Suppressor macrophage (primary cell): ENCODE results near the gene ATP6V0E2.

Experiments used
- DNase-seq, 4 experiments: peaks; one replicate each; pipeline ENCODE4 v3.0.0-alpha.2; 2020 to 2022

ATP6V0E2 gene

GRCh38 chr7:149838992-149839408 is 34.8 kb upstream of the ATP6V0E2 start:
- no peak for DNase-seq

DNA sequence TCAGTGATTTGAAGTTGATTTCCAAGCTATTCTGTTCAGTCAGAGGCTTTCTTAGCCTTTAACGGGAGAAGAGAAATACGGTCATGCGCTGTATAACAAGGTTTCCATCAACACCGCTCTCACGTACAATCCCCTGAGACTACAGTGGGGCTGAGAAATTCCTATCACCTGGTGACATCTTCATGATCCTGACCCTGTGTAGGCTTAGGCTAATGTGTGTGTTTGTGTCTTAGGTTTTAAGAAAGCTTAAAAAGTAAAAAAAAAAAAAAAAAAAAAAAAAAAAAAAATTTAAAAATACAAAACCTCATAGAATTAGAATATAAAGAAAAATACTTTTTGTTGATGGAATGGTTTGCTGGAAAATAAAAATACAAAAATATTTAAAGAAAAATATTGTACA is 33.8 kb upstream of the ATP6V0E2 start:
- DNase-seq: no peak

DNA sequence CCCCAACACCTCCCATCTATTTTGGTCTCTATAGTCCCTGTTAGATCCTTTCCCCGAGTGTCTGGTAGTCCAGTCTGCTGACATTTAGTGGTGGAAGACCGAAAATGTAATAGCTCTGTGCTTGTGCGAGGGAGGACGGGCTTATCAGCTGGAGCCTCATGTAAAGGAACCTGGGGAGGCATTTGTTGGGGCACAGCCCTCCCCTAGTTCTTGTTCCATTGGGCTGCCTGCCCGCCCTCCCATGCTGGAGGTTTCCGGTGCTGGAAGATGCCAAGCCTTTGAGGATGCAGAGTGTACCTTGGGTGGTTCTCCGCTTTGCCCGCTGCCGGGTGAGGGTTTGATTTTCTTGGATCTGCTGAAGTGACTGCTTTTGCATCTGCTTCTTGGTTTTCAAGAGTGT is 30.2 kb upstream of the ATP6V0E2 start:
- DNase-seq: no peak

DNA sequence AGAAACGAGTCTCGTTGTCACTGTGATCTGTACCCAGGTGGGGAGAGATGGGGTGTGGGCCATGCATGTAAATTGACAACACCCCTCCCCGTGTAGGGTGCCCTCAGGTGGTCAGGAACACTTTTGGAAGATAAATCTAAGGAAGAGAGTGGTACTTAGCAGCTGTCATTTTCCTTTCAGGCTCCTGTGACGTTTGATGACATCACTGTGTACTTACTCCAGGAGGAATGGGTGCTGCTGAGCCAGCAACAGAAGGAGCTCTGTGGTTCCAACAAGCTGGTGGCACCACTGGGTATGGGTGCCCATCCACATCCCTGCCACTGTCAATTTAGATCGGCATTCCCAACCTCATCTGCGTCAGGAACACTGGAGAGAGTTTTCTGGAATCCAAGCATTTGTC is 29.3 kb upstream of the ATP6V0E2 start:
- DNase-seq: no peak

GRCh38 chr7:149845257-149845980 is 28.4 kb upstream of the ATP6V0E2 start:
- peak in 1 of 4 experiments; percentile 19 for DNase-seq

GRCh38 chr7:149846021-149846420 is 27.7 kb upstream of the ATP6V0E2 start:
- no peak for DNase-seq

DNA sequence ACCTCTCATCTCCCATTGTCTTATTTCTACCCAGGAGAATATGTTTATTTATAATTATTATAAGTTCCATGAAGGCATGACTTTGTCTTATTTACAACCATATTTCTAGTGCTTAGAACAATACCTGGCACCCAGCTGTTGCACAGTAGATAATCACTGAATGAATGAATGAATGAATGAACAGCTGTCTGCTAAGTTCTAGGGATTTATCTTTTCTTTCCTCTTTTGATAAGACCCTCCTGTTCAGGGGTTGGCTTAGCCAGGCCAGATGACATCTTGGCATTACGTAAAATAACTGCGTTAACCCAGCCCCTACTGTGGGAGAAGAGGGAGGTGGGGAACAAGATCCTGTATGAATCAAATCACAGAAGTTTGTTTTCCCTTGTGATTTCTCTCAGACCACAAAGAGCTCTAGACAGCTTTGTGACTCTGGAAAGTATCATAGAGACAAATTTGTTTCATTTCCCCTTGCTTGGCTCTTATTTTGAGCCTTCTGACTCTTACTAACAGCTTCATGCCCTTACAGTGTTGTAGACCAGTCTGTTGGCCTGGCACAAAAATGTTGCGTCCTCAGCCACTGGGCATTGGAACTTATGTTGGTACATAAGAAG is 27.2 kb upstream of the ATP6V0E2 start:
- DNase-seq: peak in 2 of 4 experiments; percentile 31 to 34

- no peak for DNase-seq
These were observed 24.6 kb upstream of the ATP6V0E2 start for GRCh38 chr7:149849174-149849573.

- DNase-seq: no peak
These were observed 23.7 kb upstream of the ATP6V0E2 start for GRCh38 chr7:149850007-149850594.

- no peak for DNase-seq
These were observed 23.1 kb upstream of the ATP6V0E2 start for GRCh38 chr7:149850716-149851115.

DNA sequence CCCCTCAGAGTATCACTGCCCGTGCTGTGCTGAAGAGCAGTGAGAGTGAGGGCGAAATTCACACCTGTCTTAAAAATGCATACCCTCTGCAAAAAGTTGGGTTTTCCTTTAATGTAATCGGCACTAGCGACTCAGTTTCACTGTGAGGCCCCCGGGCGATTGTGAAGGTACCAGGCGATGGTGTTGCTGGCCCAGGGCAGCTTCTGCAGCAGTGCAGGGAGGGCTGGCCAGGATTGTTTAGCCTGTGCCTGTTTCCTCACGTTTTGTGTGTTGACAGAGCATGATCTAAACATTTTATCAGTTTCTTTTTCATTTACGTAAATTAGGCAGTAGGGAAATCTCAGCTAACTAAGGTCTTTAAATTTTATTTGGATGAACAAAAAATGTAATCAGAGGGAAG is 22.3 kb upstream of the ATP6V0E2 start:
- DNase-seq: no peak

DNA sequence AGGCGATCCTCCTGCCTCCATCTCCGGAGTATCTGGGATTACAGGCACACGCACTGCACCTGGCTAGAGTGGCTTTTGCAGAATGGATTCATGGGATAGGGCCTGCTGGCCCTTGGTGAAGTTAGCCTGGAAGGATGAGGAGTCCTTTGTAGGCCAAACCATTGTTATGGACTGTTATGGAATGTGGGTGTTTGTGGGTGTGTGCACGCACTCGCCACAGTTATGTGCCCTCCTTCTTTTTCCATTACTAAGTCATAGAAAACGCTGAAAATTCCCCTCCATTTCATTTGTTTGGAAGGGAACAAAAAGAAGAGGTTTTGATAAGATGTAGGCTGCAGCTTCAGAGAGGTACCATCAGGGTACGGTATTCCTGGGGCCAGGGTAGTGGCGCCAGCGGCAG is 20.6 kb upstream of the ATP6V0E2 start:
- no peak for DNase-seq

DNA sequence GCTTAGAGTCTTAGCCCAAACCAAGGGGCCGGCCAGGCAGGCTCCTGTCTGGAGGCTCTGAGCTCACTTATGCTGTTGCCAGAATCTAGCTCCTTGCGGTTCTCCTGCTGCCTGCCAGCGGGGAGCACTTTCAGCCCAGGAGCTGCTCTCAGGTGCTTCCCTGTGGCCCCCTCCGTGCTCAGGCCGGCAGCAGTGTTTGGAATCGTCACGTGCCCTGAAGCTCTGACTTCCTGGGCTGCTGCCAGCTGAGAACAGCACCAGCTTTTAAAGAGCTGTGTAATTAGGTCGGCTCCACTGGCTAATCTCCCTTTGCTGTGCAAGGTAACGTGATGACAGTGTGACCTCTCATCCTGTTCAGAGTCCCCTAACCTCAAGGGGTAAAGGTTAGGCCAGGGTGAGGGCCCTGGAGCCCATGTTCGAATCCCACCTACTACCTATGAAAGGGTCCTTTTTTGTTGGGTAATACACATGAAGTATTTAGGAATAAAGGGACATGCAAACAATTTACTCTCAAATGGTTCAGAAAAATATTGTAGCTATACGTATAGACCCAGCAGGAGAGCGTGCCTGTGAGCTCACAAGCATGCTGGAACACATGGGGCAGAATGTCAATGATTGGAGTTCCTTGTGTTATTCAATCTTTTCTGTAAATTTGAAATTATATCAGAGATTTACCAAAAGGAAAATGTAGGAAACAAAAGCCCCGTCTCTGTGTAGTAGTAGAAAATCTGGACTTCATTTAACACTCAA is 19.0 kb upstream of the ATP6V0E2 start:
- no peak for DNase-seq

GRCh38 chr7:149855361-149856305 is 18.1 kb upstream of the ATP6V0E2 start:
- DNase-seq: no peak

GRCh38 chr7:149856583-149856982 is 17.2 kb upstream of the ATP6V0E2 start:
- DNase-seq: no peak

DNA sequence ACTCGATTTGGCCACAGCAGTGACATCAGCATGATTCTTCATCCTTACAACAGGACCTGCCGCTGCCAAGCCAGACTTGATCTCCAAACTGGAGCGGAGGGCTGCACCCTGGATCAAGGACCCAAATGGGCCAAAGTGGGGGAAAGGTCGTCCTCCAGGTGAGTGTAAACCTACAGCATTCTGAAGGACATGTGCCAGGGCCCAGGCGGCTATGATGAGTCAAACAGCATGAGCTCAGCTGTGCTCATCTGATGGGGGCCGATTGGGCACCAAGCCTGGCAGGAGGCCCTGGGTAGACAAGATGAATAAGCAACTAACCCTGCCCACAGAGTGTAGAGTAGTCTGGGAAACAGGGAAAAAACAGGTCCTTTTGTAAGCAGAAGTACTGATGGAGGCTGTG is 14.4 kb upstream of the ATP6V0E2 start:
- no peak for DNase-seq

GRCh38 chr7:149859876-149860275 is 13.9 kb upstream of the ATP6V0E2 start:
- no peak for DNase-seq

- DNase-seq: peak in 3 of 4 experiments; percentile 9 to 18 (median 10)
These were observed 12.7 kb upstream of the ATP6V0E2 start for GRCh38 chr7:149860821-149861727.

GRCh38 chr7:149861728-149862045 is 12.1 kb upstream of the ATP6V0E2 start:
- no peak for DNase-seq

DNA sequence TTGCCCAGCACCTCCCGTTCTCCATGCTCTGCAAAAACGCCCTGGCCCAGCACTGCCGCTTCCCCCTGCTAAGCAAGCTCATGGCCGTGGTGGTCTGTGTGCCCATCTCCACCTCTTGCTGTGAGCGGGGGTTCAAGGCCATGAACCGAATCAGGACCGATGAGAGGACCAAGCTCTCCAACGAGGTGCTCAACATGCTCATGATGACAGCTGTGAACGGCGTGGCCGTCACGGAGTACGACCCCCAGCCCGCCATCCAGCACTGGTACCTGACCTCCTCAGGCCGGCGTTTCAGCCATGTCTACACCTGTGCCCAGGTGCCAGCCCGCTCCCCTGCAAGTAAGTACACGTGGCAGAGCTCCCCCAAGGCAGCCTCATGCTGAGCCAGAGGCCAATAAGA is 11.6 kb upstream of the ATP6V0E2 start:
- no peak for DNase-seq

GRCh38 chr7:149863500-149863899 is 10.3 kb upstream of the ATP6V0E2 start:
- DNase-seq: no peak
